Activated CD4-positive, alpha-beta T cell treated with anti-CD3 and anti-CD28 coated beads for 1 hour (primary cell): Measurements from ENCODE around the gene ATP2B2.
A peak's percentile ranks its signal among the peaks of the same experiment; 100 is the strongest.

Experiments
- DNase-seq: peaks from one replicate; pipeline ENCODE4 v3.0.0-alpha.2; 2020

ATP2B2 gene

DNA sequence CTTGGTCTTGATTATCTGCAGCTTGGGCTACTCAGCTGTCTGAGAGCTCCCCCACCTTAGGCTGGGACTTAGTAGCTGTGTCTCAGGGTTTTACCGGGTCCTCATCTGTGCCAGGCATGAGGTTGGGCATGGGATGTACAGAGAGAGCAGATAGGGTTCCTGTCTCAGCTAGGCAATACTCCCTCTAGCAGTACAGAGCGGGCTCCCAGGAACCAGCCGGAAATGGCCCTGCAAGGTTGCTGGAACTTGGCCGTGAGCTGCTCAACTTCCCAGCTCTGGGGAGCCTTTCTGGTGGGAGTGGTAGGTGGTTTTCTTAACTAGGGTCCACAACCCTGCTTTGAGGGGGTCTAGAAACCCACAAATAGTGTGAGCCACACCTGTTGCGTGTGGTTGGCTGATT lies 58.3 kb downstream of the ATP2B2 start:
- DNase-seq: no peak

DNA sequence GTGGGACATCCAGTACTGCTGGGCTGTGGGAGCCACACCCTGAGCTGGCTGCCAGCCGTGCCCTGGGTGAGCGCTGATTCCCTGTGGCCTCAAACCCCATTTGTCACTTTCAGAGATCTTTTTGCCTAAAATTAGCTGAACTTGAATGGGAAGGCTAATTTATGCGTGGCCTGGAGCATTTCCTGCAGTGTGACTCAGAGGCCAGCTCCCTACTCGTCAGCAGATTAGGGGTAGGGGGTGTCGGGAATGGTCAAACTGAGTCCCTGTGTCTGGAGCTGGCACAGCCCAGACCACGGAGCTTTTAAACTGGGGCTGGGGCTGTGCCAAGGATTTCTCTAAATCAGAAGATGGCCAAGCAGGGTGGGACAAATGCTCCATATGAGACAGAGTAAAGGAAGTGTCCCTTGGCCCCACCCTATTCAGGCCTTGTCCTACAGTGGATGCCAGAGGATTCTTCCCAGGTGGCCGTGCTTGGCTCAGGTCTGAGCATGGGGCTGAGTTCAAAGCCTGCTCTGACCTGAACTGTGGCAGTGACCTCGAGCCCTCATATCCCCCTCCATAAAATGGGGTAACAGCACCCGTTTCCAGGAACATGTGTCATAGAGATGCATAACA lies 59.7 kb downstream of the ATP2B2 start:
- DNase-seq: no peak

DNA sequence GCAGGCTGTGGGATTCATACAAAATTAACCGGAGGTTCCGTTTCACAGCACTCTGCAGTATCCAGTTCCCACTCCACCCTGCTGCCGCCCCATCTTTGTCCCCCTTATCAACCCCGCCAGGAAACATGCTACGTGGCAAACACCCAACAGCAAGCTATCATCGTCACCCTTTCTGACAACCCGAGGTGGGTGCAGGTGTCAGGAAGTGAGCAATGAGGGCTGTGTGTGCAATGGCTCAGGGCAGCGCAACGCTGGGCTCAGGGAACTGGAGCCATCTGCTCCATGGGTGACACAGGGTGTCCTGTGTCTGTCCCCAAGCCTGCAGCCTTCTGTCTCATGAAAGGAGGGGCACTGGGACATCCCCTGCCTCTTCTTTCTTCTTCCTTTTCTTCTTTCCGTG lies 60.9 kb downstream of the ATP2B2 start:
- DNase-seq: no peak

DNA sequence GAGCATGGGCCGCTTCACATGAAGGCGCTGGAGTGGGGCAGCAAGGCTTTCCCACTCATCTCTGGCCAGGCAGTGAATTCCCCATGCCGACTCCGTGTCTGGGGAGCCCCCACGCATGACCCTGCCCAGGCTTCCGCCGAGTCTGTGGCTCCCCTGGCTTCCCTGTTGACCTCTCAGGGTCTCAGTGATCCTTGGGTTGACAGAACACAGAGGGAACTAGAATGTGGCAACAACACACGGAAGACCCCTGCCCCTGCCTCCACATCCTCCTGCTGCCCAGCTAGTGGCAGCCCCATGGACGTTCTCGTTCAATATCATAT lies 61.3 kb downstream of the ATP2B2 start:
- no peak for DNase-seq

DNA sequence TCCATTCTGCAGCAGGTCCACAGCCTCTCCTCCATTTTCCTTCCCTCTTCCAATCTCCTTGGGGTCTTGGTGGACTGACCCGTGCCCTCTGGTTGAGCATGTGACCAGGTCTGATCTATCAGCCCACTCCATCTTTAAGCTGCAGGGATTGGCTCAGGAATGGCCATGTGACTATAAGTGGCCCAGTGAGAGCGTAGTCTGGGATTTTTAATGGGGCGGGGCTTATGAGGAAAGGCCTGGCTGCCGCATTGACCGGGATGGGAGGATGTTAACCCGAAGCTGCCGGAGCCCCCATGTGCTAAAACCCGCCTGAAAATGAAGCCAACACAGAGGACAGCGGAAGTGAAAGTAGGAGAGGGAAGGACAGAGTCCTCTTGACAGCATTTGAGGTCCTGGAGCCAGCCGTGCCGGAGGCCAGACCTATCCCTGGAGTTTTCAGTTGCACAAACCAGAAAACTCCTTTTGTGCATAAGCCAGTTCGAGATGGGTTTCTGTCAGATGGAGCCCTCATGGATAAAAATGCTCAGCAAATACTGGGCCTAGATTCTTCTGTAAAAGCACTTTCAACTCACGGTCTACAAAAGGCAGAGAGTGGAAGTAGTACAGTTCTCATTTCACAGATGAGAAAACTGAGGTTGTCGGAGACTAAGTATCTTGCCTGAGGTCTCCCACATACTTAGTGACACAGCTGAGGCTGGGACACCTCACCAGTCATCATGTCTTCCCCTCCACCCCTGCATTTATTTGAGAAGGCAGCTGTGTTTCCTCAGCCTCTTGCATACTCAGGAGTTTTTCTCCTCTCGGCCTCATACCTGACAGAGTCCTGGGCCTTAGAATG lies 61.9 kb downstream of the ATP2B2 start:
- DNase-seq: no peak

DNA sequence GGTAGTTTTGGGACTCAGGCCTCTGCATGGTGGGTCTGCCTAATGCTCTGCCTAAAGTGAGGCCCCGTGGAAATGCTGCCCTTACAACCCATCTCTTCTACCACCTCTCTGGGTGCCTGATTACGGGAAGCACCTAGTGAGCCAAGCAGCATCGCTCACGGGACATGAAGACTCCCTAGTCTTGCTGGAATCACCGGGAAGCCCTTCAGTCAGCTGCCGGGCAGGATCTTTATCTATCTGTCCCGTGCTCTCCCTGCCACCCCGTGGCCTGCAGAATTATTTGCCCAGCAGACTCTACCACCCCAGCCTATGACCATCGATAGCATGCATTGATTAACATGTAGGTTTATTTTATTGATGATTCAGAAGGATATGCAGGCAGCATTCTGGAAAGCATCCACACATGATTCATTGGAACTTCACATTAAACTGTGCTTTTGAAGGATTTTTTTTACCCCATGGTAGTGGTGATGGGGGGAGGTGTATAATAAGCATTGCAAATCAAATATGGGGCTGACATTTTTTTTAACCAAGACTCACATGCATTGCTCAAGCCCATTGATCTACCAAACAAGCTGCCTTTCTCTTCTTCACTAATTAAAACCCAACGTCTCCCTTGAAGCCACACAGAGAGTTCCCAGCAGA lies 63.1 kb downstream of the ATP2B2 start:
- DNase-seq: no peak

DNA sequence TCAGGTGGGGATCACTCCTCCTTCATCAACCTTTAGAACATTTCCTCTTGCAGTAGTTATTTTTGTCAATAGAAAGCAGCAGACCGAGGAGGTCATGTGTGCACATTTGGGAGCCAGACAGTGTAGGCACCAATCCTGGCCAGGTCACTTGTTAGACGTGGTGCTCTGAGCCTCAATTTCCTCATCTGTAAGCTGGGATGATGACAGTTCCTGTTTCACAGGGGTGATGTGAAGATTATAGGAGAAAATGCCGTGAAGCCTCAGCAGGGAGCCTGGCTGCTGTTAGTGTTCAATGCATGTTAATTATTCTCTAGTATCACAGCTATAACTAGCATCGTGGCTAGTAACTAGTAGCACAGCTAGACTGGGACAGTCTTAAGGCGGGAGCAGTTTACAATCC lies 64.7 kb downstream of the ATP2B2 start:
- DNase-seq: no peak

DNA sequence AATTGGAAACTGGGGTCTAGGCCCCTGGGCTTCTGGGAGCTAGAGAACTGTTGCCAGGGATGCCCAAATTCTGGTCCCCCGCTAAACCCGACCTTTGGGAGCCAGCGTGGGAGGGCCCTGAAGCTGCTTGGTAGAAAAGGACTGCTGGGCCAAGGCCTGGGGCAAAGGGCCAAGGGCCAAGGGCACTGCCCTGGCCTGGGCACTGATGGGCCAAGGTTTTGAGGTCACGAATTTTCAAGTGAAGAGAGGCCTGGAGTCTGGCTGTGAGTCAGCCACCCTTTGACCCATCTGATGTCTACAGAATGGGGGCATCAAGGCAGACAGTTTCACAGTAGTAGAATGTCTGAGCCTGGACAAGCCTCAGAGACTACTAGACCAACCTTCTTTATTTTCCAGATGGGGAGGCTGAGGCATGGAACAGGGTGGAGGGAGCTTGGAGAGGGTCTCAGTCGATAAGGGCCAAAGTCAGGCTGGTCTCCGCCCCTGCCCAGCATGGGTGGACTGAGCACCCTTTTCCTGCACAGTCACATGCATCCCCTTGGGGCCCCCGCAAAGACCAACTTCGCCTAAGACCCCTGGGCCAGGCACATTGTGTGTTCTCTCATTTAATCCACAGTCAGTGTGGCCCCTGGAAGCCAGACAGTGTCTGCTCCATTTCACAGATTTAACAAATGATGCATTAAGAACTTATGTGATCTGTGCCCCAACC lies 66.3 kb downstream of the ATP2B2 start:
- no peak for DNase-seq

DNA sequence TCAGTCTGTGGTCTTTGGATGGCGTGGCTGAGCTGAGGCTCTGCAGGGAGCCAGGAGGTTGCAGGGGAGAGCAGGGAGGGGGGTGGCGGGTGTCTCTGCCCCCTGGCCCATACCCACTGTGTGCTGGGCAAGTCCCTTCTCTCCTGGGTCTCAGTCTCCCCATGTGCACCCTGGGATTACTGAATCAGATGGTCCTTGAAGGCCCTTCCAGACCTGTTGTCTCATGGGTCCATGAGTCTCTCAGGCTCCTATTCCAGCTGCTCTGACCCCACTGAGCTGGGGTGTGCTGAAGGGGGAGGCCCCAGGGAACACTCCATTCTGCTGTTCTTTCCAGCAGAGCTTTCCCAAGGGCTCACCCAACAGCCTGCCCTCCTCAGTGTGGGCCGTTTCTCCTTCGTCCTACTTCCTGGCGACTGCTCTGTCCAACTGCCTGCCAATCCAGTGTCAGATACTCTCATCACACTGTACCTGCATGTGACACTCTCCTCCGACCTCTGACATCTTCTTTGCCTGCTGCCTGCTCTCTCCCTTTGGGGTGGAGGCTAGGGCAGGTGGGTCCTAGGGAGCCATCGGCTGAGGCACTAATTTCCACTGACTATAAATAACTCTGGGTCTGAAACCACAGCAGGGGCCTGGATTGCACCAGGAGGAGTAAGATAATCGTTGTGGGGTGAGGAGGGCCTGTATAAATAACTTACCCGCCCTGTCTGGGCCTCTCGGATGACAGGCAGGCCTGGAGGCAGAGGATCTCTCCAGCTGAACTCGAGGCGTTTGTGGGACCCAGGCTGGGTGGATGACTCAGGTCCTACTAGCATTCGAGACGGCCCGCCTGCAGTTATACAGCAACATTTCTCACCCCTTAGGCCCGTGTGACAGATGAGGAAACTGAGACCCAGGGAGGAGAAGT lies 67.1 kb downstream of the ATP2B2 start:
- no peak for DNase-seq

DNA sequence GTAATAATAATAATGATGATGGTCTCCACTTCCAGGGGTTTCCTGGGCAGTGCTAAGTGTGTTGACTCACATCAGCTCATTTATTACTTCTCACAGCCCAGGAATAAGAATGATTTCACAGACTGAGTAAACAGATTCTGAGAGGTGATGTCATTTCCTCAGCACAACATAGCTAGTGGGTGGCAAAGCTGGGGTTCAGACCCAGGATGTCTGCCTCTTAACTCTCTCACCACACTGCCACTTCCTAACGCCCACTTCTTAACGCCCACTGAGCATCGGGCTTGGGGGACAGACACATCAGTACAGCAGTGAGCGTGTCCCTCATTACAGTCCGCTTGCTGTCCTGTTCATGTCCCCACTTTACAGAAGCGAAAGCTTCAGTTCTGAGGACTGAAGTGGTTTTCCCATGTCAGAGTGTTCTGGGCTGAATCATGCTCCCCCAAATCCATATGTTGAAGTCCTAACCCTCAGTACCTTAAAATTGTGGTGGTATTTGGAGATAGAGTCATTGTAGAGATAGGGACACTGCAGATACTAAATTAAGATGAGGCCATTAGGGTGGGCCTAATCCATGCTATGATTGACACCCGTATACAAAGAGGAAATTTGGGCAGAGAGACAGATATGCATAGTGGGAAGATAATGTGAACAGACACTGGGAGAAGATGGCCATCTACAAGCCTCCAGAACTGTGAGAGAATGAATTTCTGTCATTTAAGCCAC lies 68.0 kb downstream of the ATP2B2 start:
- DNase-seq: peak; percentile 32

DNA sequence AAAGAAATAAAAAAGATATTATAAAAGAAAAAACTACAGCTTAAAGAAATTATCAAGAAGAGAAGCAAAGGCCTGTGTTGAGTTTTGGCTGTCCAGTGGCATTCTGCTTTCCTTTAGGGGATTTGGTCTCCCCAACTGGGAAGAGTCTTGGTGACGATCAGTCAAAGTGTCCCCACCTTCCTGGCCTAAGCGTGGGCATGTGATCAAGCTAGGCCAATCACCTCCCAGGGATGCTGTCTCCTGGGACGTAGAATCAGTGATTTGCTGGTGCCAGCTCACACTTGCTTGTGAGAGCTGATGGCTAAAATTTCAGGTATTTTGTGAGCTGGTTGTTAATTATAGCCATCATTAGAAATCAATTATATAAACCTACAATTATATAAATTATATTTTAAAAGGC lies 69.5 kb downstream of the ATP2B2 start:
- DNase-seq: no peak

DNA sequence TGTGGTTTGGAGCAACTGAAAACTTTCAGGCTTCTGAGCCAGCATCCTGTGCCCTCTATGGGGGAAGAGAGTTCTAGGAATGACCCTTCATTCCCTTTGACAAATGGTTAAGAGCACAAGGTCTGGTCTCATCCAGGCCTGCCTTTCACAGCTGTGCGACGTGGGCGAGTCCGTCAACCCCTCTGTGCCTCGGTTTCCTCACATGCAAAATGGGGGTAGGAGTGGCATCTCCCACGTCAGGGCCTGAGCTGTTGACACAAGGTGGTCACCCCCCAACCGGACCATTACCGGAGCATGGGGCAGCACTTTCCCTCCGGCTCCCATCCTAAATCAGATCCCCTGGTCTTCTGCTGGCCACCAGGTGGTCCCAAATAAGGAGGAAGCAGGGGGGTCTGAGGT lies 70.4 kb downstream of the ATP2B2 start:
- no peak for DNase-seq

DNA sequence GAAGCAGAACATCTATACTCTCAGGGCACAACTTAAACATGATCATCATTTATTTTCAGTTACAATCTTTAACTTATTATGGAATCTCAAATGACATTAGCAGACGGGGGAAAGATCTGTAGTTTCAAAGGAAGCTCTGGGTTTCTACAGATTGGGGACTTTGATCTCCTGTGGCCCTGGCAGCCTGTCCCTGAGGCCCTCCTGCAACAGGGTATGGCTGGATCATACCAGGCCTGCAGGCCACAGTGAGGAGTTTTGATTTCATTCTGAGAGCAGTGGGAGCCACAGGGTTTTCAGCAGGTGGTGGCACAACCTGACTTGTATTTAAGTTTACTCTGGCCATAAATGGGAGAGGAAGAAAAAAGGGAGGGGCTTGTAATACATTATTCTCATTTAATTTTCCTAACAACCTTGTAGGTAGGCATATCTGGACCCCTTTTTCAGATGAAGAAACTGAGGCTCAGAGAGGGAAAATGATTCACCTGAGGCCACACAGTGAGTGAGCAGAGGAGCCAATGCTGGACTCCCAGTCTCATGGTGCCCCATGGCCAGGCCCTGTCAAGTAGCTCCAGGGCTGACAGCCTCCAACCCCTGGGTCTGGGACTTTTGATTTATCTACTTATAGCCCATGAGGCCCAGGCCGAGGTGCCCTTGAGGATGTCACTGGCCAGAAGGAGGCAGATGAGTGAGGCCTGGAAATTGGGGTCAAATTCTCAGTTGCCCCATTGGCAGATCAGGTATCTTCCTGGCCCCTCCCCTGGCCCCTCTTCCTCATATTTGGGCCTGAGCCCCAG lies 71.0 kb downstream of the ATP2B2 start:
- no peak for DNase-seq

DNA sequence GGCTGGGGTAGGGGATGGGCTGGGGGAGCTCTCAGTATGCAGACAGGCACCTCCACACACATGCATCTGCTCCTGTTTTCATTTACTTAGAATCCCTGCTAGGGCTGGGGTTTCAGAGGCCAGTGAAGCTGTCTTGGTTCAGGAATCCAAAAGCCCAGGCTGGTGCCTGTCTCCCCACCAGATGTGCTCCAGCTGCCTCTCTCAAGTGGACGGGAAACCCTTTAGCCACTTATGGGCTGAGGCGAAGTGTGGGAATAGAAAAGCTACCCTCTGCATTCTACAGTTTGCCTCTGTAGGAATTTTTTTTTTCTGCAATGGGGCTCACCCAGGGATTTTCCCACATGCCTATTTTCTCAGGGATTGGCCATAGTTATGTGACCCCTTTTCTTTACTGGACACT lies 72.5 kb downstream of the ATP2B2 start:
- DNase-seq: no peak

DNA sequence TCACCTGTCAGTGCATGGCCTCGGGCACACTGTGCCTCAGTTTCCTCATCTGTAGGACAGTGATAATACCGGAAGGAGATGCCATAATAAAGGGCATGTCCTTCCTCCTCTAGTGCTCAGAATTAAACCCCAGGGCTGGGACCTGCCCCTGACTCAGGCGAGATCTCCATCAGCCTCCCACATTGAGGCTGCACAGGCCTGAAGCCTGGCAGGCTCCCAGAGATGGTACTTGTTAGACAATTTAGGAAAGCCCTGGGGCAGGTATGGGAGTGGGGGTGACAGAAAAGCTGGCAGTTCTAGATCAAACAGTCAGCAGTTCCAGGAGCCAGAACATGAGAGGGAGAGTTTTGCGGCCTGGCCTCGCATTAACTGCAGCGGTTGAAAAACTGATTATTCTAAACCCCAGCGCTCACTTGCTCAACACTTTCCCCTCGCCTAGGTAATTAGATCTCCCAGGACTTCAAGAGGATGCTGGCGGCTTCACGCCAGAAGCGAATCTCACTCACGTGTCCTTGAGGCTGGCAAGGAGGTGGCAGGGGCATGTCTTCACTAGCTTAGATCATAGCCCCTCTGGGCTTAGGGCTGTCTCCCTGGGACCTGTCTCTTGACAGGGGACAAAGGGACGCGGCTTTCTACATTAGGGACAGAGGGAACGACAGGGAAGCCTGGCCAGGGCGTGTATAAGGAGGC lies 73.1 kb downstream of the ATP2B2 start:
- no peak for DNase-seq

DNA sequence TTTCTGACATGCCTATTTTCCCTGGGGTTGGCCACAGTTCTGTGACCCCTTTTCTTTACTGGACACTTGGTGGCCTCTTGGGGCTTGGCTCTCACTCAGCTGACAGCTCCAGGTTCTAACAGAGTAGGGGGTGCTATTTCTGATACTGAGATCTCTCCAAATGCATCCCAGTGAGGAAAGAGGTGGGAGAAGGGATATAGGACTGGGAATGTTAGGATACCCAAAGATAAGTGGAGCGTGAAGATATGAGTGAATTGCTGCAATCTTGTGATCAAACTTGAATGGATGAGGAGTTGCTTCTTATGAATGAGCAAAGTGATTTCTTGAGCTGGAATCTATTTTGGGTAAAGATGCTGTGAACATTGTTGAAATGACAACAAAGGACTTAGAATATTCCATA lies 74.6 kb downstream of the ATP2B2 start:
- DNase-seq: no peak

DNA sequence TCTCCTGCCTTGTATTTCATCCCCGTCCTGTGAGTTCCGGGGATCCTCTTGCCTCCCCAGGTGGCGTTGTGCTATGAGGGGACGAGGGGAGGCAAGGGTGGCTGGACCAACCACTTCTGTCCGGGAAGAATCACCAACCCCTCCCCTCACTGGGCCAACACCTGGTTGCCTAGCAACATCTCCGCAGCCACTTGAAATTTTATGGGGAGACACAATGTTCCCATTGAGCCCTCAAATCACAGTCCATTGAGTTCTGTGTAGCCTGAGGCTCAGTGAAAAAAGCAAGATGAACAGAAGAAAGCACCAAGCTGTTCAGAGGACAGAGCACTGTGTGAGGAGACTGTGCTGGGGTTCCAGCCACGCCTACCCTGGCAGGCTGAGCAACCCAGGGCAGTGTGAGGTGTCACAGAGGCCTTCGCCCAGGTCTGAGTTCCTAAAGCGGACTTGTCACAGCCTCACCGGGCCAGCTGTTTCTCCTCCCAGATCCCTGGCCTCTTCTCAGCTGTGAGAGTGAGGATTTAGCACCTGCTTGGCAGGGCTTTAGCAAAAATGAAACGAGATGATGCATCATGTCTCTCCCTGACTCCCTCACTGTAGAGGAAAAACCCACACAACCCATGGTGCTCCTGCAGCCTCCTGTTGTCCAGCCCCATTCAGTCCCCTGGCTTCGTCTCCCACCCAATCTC lies 76.8 kb downstream of the ATP2B2 start:
- DNase-seq: no peak

DNA sequence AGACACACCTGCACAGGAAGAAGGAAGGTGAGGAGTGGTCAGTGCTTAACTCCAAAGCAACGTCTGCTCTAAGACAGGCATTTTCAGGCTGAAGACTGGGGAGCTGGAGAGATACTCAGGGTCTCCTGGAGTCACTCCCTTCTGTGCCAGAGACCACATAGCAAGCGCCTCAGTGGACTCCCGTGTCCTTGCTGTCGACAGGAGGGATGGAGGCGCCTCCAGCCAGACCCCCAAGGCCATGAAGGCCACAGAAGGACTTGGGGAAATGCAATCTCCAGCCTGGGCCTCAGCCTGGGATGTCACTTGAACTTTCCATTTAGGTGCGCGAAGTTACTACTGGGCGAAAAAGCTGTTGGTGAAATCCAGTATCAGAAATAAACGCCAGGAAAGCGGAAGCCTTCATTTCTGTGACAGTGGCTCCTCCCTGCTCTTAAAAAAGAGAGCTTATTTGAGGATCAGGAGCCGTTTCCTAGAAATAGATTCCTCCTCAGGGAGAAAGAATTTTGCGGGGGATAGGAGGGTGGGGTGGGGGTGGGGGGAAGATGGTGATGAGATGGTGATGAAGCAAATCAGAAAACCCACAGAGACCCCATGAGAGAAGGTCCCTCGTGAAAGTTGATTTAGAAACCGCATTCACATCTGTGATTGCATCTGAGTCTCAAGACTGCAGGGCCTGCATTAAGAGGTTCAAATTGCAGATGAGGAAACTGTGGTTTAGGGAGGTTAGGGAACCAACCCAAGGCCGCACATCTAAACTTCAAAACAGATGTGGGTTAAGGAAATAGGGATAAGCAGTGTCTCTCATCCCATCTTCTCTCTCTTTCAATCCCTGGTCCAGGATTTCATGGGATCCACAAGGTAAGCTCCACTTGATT lies 78.8 kb downstream of the ATP2B2 start:
- no peak for DNase-seq
